H9 (cell line): Measurements from ENCODE around the gene INPP5A. TPM values are rescaled to one million over a fixed set of nuclear protein-coding genes. Genes with fewer than 3 reads are reported as not detected.

ENCODE experiments used
- DNase-seq: peaks from one replicate; pipeline ENCODE4 v3.0.0-alpha.2; 2017
- H2AFZ ChIP-seq: one replicate; pipeline ENCODE4 v1.6.1; 2013; ENCODE audit warnings: mild to moderate bottlenecking, low read length, control low read depth, moderate library complexity
- H2AK5ac ChIP-seq: 2 replicates; pipeline ENCODE4 v1.6.1; 2013; ENCODE audit warnings: low read length, control low read depth, mixed read lengths; ENCODE audit not compliant: insufficient read length
- H2BK120ac ChIP-seq: one replicate; pipeline ENCODE4 v1.6.1; 2013; ENCODE audit warnings: low read depth, mild to moderate bottlenecking, low read length, control low read depth, inconsistent platforms; ENCODE audit not compliant: poor library complexity, severe bottlenecking
- H2BK12ac ChIP-seq: 2 replicates; pipeline ENCODE4 v1.6.1; 2013; ENCODE audit warnings: low read length, control low read depth, mixed read lengths, low read depth; ENCODE audit not compliant: insufficient read length
- H2BK15ac ChIP-seq: 2 replicates; pipeline ENCODE4 v1.6.1; 2013; ENCODE audit warnings: low read depth, low read length, control low read depth
- H2BK20ac ChIP-seq: one replicate; pipeline ENCODE4 v1.6.1; 2013; ENCODE audit warnings: low read depth, mild to moderate bottlenecking, low read length, control low read depth, inconsistent platforms; ENCODE audit not compliant: poor library complexity, severe bottlenecking
- H2BK5ac ChIP-seq: 2 replicates; pipeline ENCODE4 v1.6.1; 2013; ENCODE audit warnings: low read length, control low read depth, mixed read lengths; ENCODE audit not compliant: insufficient read length
- H3K14ac ChIP-seq: 2 replicates; pipeline ENCODE4 v1.6.1; 2013; ENCODE audit warnings: low read length, control low read depth; ENCODE audit not compliant: insufficient read depth
- H3K18ac ChIP-seq: 2 replicates; pipeline ENCODE4 v1.6.1; 2013; ENCODE audit warnings: low read depth, mild to moderate bottlenecking, mixed read lengths, low read length, control low read depth; ENCODE audit not compliant: insufficient read length
- H3K23ac ChIP-seq: 2 replicates; pipeline ENCODE4 v1.6.1; 2013; ENCODE audit warnings: low read length, control low read depth, mixed read lengths, low read depth; ENCODE audit not compliant: insufficient read length
- H3K23me2 ChIP-seq: 2 replicates; pipeline ENCODE4 v1.6.1; 2013; ENCODE audit warnings: low read depth, mild to moderate bottlenecking, mixed read lengths, low read length, control low read depth; ENCODE audit not compliant: insufficient read length, poor library complexity, severe bottlenecking
- H3K27ac ChIP-seq: 2 replicates; pipeline ENCODE4 v1.5.1; 2013; ENCODE audit warnings: low read length, control low read depth, mixed read lengths, low read depth; ENCODE audit not compliant: insufficient read length
- H3K27me3 ChIP-seq: 2 replicates; pipeline ENCODE4 v1.6.1; 2013; ENCODE audit warnings: low read length, control low read depth, inconsistent platforms; ENCODE audit not compliant: insufficient read depth
- H3K4ac ChIP-seq: 2 replicates; pipeline ENCODE4 v1.6.1; 2013; ENCODE audit warnings: low read depth, mild to moderate bottlenecking, control low read depth, inconsistent platforms, low read length, moderate library complexity
- H3K4me1 ChIP-seq: 2 replicates; pipeline ENCODE4 v1.6.1; 2013; ENCODE audit warnings: low read length, control low read depth, inconsistent platforms; ENCODE audit not compliant: insufficient read depth
- H3K4me2 ChIP-seq: 2 replicates; pipeline ENCODE4 v1.6.1; 2013; ENCODE audit warnings: low read length, control low read depth, mixed read lengths; ENCODE audit not compliant: insufficient read length, insufficient read depth
- H3K56ac ChIP-seq: 2 replicates; pipeline ENCODE4 v1.6.1; 2013; ENCODE audit warnings: low read depth, mild to moderate bottlenecking, mixed read lengths, low read length, control low read depth; ENCODE audit not compliant: insufficient read length
- H3K79me1 ChIP-seq: 2 replicates; pipeline ENCODE4 v1.6.1; 2013; ENCODE audit warnings: low read depth, mild to moderate bottlenecking, moderate library complexity, low read length, control low read depth, inconsistent platforms; ENCODE audit not compliant: insufficient read depth, poor library complexity, severe bottlenecking
- H3K79me2 ChIP-seq: 2 replicates; pipeline ENCODE4 v1.6.1; 2013; ENCODE audit warnings: low read length, control low read depth, inconsistent platforms; ENCODE audit not compliant: insufficient read depth
- H3K9ac ChIP-seq: 2 replicates; pipeline ENCODE4 v1.6.1; 2013; ENCODE audit warnings: low read length, control low read depth, mixed read lengths; ENCODE audit not compliant: insufficient read length; ENCODE audit errors: extremely low read depth
- H3K9me3 ChIP-seq: one replicate; pipeline ENCODE4 v1.6.1; 2013; ENCODE audit warnings: low read depth, low read length, inconsistent platforms; ENCODE audit not compliant: control insufficient read depth
- H3T11ph ChIP-seq: one replicate; pipeline ENCODE4 v1.6.1; 2013; ENCODE audit warnings: mild to moderate bottlenecking, low read length, control low read depth, inconsistent platforms
- H4K20me1 ChIP-seq: one replicate; pipeline ENCODE4 v1.6.1; 2013; ENCODE audit not compliant: control insufficient read depth, insufficient read length, insufficient read depth
- H4K5ac ChIP-seq: 2 replicates; pipeline ENCODE4 v1.6.1; 2013; ENCODE audit warnings: low read depth, mild to moderate bottlenecking, mixed read lengths, low read length, control low read depth; ENCODE audit not compliant: insufficient read length
- H4K8ac ChIP-seq: replicated peaks from 2 replicates; pipeline ENCODE4 v1.6.1; 2013; ENCODE audit warnings: low read length, control low read depth, mixed read lengths, low read depth; ENCODE audit not compliant: insufficient read length
- H4K91ac ChIP-seq: 2 replicates; pipeline ENCODE4 v1.6.1; 2013; ENCODE audit warnings: low read depth, mild to moderate bottlenecking, moderate library complexity, mixed read lengths, low read length, control low read depth; ENCODE audit not compliant: insufficient read length
- H3K27ac Mint-ChIP-seq, 3 experiments: 2 replicates in 2 of 3; 3 replicates in 1 of 3; pipeline ENCODE4 v1.8.0; 2020 to 2021; ENCODE audit warnings: mixed read lengths in 3 of 3, mild to moderate bottlenecking in 1 of 3, moderate library complexity in 1 of 3
- H3K27me3 Mint-ChIP-seq: 2 replicates; pipeline ENCODE4 v1.8.0; 2021; ENCODE audit warnings: low read depth, mild to moderate bottlenecking, moderate library complexity, mixed read lengths
- H3K36me3 Mint-ChIP-seq, 3 experiments: 2 replicates in 2 of 3; 3 replicates in 1 of 3; pipeline ENCODE4 v1.8.0; 2020 to 2021; ENCODE audit warnings: low read depth in 3 of 3, mixed read lengths in 3 of 3; ENCODE audit not compliant: insufficient read depth in 1 of 3
- H3K4me1 Mint-ChIP-seq, 2 experiments: 2 replicates each; pipeline ENCODE4 v1.8.0; 2020; ENCODE audit warnings: mixed read lengths in 2 of 2
- H3K4me3 Mint-ChIP-seq, 2 experiments: 2 replicates in 1 of 2; 3 replicates in 1 of 2; pipeline ENCODE4 v1.8.0; 2020 to 2021; ENCODE audit warnings: mild to moderate bottlenecking in 2 of 2, mixed read lengths in 2 of 2, moderate library complexity in 1 of 2
- H3K9me3 Mint-ChIP-seq, 2 experiments: 2 replicates in 1 of 2; 3 replicates in 1 of 2; pipeline ENCODE4 v1.8.0; 2020; ENCODE audit warnings: mild to moderate bottlenecking in 2 of 2, mixed read lengths in 2 of 2, moderate library complexity in 1 of 2
- CTCF ChIP-seq: fragments of 200-600 bp; sonication (generic); conservative IDR thresholded peaks from 3 replicates; pipeline ENCODE4 v1.8.0; 2021; ENCODE audit warnings: antibody characterized with exemption, mild to moderate bottlenecking
- WGBS: extraction: QIAGEN DNeasy Blood & Tissue Kit; methylation state at CpG from one replicate; pipeline ENCODE4 v1.1.7; 2013; ENCODE audit warnings: missing lambda C conversion rate, low lambda C conversion rate, mixed read lengths; ENCODE audit not compliant: insufficient read length; ENCODE audit errors: extremely low coverage; 5-methylcytosine and 5-hydroxymethylcytosine counted together
- total RNA-seq: library from RNA; stranded (reverse); gene quantifications from 2 replicates; pipeline ENCODE4 v1.2.1, GENCODE V29; 2021

The INPP5A gene
- total RNA-seq, 1 experiment from 2014 or later = 17.7 TPM

DNA sequence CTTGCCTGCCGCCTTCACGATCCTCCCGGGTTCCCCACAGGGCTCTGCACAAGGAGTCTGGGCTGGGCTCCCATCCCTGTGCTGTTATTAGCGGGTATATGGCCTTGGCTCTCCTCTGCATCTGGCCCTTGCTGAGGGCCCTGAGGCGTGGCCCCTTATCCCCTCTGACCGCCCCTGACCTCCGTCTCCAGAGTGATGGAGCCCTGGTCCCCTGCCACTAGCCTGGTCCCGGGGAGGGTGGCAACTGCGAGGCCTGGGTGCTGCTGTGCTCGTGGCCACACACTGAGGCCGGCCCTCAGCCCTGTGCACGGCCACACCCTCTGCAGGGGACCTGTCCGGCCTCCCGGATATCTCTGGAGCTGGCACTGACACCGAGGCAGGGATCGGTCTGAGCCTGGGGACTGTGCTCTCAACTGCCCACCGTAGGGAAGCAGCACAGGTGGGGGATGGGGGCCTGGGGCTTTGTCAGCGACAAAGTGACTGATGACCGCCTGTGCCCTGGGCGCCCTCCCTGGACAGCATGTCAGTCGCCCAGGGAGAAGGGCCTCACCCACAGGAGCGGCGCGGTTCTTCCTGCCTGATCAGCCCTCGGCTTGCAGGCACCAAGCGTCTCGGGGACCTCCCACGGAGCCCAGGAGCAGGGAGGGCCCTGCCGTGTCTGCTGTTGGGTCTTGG is 176.0 kb downstream of the INPP5A start:
- H4K20me1 ChIP-seq = no peaks in the 10 kb centered on the region
- no peak overlapping the region for H3K4ac ChIP-seq
- no peaks in the 10 kb centered on the region for H3K23me2 ChIP-seq
- H3K9me3 ChIP-seq = no peaks in the 10 kb centered on the region
- no CpG with 5 or more reads among the region's 29 CpGs for WGBS
- no peak for DNase-seq
- H3K79me2 ChIP-seq = no peaks in the 10 kb centered on the region
- H3K14ac ChIP-seq = no peak overlapping the region; the same call in 1 of the 2 replicates
- no peak overlapping the region for H2BK15ac ChIP-seq
- no peak overlapping the region for H2BK5ac ChIP-seq
- H3K4me2 ChIP-seq = no peak overlapping the region
- Mint-ChIP-seq H3K27me3 (peaks cover 3% of the 10 kb centered on the region; the same call in 1 of the 2 replicates), H3K36me3 (peaks cover 0 to 5% (median 2%) of the 10 kb centered on the region in 3 experiments; a peak in 3 of 7 replicates), H3K27ac (no peak overlapping the region), H3K9me3 (peaks cover 0 to 7% of the 10 kb centered on the region in 2 experiments; a peak in 3 of 5 replicates), H3K4me3 (no peak overlapping the region), H3K4me1 (peaks cover 13 to 27% of the 10 kb centered on the region in 2 experiments)
- H3K9ac ChIP-seq = no peak overlapping the region
- H3K56ac ChIP-seq = no peak overlapping the region
- no peak overlapping the region for H4K8ac ChIP-seq
- H3K27me3 ChIP-seq = no peaks in the 10 kb centered on the region
- no peak for TF ChIP-seq CTCF
- H4K91ac ChIP-seq = no peak overlapping the region
- H2AFZ ChIP-seq = no peak overlapping the region
- H3K18ac ChIP-seq = no peak overlapping the region
- no peak overlapping the region for H2BK120ac ChIP-seq
- no peaks in the 10 kb centered on the region for H3K4me1 ChIP-seq
- H2BK12ac ChIP-seq = no peak overlapping the region
- H3K79me1 ChIP-seq = no peaks in the 10 kb centered on the region
- no peak overlapping the region for H3T11ph ChIP-seq
- H2BK20ac ChIP-seq = no peak overlapping the region
- H3K27ac ChIP-seq = no peak overlapping the region
- H2AK5ac ChIP-seq = no peak overlapping the region
- H3K23ac ChIP-seq = no peak overlapping the region
- H4K5ac ChIP-seq = no peak overlapping the region
